ENCODE results near the gene PSAP.

The PSAP gene

GRCh38 chr10:71824333-71824732 lies 26.7 kb downstream of the PSAP start:
- no peak for DNase-seq

DNA sequence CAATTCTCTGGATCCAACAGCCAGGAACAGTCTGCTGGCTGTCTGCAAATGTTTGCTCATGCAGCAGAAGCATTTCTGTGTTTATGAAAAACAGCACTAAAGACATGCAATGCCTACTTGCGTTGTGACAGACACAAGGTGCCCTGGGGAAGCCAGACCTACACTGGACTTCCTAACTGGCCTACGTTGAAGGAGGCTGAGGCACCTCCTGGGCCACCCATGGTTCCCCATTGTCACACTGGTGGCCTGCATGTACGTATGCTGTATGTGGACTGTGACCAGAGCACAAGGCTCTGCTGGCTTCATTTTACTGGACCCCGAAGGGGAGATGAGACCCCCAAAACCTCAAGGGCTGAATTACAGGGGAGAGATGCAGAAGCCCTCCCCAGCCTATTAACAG lies 27.7 kb downstream of the PSAP start:
- no peak for DNase-seq

- no peak for DNase-seq
Measured at GRCh38 chr10:71821909-71822763, 28.9 kb downstream of the PSAP start.

GRCh38 chr10:71820966-71821365 lies 30.1 kb downstream of the PSAP start:
- DNase-seq: no peak

DNA sequence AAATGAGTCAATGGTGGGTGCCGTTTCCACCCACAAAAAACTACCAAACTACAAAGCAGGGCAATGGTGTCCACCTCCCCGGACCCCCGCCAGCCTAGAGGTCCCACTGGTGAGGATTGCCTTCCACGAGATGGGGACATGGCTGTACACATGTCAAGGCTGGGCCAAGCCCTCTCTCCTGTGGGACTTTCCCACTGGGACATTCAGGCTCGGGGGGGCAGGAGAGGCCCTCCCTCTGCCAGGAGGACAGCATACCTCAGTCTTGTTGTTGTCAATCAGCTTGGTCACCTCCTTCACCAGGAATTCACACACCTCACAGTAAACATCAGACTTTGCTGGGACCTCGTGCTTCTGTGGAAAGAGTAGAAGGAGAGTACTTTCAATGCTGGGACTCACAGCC lies 31.1 kb downstream of the PSAP start:
- no peak for DNase-seq

- no peak for DNase-seq
Measured at GRCh38 chr10:71819441-71819861, 31.6 kb downstream of the PSAP start.

GRCh38 chr10:71818674-71819260 lies 32.3 kb downstream of the PSAP start:
- no peak for DNase-seq

DNA sequence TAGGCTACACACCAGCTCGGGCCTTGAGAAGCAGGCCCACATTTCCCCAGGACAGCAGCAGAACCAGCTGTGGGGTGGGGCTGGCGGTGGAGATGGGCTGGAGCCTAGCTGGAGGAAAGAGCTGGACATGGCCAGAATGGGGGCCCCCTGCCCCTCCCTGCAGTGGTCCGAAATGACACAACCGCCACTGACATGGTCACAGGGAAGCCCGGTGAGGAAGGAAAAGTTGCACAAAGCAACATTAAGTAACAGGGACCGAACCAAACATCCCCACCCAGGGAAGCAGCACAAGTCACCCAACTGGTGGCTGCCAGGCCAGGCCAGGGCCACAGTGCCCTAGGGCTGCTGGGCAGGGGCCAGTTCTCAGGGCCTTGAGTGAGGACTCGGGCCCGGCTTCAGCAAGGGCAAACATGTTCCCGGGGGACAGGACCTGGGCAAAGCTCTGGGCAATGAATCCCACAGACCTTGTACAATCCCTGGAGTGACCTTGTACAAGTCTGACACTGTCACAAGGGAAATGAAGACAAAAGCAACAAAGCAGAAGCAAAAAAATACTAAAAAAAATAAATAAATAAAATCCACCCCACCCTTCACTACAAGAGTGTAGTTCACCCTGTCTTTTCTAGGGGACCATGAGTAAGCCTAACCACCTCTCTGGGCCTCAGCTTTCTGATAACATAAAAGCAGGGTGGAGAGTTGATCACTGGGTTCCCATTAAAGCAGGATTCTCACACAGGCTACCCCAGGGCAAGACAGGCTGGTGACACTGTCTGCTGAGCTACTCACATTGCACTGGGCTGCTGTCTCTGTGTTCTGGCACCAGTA lies 33.0 kb downstream of the PSAP start:
- DNase-seq: no peak

GRCh38 chr10:71816936-71817618 lies 34.0 kb downstream of the PSAP start:
- DNase-seq: no peak

GRCh38 chr10:71816421-71816851 lies 34.6 kb downstream of the PSAP start:
- no peak for DNase-seq

- no peak for DNase-seq
Measured at GRCh38 chr10:71815515-71816130, 35.4 kb downstream of the PSAP start.

DNA sequence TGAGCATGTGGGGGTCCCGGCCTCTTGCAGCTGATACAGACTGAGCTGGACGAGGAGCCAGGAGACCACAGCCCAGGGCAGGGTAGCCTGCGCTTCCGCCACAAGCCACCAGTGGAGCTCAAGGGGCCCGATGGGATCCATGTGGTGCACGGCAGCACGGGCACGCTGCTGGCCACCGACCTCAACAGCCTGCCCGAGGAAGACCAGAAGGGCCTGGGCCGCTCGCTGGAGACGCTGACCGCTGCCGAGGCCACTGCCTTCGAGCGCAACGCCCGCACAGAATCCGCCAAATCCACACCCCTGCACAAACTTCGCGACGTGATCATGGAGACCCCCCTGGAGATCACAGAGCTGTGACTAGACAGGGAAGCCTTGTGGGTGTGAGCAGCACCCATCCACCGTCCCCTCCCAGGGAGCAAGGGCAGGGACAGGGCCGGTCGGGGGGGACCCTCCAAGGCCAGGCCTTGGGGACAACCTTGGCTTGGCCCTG lies 36.1 kb downstream of the PSAP start:
- DNase-seq: no peak

DNA sequence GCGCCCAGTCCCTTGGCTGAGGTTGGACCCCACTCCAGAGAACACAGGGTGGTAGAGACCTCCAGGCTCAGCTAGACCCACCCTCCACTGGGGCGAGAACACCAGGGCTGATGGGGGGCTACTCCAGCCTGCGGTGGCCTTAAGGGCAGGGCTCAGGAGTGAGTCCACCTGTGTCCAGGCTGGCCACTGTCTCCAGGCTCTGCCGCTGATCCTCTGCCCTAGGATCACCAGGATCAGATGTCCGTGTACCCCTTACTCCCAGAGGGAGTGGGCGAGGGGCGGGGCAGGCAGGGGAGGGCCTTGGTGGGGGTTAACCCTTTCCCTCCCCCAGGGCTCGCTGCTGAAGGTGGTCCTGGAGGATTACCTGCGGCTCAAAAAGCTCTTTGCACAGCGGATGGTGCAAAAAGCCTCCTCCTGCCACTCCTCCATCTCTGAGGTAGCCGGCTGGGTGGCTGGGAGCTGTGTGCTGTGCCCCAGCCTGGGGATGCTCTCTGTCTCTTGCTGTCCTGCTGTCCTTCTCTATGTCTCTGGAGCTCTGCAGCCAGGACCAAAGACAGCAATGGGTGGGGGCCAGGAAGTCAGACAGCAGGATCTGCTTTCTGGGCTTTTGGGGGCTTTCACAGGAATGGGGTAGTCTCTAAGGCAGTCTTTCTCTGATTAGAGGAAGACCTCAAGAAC lies 38.0 kb downstream of the PSAP start:
- DNase-seq: no peak

DNA sequence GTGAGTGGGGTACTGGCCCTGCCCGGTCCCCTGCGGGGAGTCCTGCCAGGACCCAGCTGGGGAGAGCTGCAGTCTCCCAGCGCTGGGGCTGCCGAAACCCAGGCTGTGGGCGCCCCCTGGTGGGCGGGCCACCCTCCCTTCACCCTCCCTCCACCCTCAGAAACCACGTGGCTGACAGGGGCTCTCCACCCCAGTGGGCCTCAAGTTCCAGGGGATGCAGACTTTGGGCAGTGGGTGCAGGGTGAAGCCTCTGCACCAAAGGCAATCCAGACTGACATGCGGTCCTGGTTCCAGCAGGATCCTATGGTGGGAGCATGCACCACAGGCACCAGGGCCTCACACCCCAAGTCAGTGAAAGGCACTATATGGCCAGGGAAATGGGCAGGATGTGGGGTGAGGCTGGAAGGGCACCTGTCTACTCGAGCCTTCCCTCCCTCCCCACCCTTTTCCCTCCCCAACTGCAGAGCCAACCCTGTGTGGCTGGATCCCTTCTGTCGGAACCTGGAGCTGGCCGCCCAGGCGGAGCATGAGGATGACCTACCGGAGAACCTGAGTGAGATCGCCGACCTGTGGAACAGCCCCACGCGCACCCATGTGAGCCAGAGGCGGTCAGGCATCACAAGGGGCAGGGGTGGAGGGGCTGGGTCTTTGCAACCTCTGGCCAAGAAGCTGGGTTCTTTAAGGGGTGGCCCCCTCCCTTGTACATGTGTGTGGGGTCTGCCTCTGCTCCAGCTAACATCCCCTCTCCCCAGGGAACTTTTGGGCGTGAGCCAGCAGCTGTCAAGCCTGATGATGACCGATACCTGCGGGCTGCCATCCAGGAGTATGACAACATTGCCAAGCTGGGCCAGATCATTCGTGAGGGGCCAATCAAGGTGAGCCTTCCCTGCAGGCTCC lies 38.8 kb downstream of the PSAP start:
- peak; percentile 95 for DNase-seq

DNA sequence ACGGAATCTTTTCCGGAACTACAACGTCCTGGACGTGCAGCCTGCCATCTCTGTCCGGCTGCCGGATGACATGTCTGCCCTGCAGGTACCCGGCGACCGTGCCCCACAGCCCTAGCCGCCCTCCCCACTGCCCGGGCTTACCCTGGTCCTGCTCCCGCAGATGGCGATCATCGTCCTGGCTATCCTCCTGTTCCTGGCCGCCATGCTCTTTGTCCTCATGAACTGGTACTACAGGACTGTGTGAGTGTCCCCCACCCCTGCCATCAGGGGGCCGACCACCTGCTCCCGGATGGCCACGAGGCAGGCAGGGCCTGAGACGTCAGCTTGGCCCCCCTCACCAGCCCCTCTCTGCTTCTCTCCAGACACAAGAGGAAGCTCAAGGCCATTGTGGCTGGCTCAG lies 39.7 kb downstream of the PSAP start:
- no peak for DNase-seq

- no peak for DNase-seq
Measured at GRCh38 chr10:71810048-71810750, 40.9 kb downstream of the PSAP start.

GRCh38 chr10:71809628-71810027 lies 41.4 kb downstream of the PSAP start:
- DNase-seq: no peak

GRCh38 chr10:71807557-71808510 lies 43.2 kb downstream of the PSAP start:
- DNase-seq: no peak
